Measurements from ENCODE around the gene DENND6B. TPM values are rescaled to one million over a fixed set of nuclear protein-coding genes. Genes with fewer than 3 reads are reported as not detected.
A peak's percentile ranks its signal among the peaks of the same experiment; 100 is the strongest.
"Not testable (repeated sequence)": the region's sequence is repeated elsewhere in the genome, so short reads cannot be mapped to it uniquely, and the experiment has no call there.

Gene DENND6B
- polyA plus RNA-seq, 3 donors from 2014 or later: 0.23 to 0.34 TPM; not detected in 1

DNA sequence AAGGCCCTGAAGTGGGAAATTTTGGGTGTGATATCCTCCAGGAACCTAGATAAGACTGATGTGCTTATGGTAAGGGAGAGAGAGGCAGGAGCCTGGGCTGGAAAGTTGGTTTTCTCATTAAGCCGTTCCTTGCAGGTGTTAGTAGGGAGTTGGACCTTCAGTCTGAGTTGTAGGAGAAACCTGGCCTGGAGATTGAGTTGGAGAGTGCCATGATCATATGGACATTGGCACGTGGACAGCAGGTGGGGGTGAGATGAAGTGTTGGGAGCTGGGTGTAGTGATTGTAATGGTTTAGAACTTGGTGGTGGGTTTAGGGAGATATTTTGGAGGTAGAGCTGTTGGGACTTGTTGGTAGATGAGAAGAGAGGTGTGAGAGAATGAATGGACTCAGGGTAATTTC, 21.2 kb upstream of the DENND6B start:
- Mint-ChIP-seq H3K36me3 (peaks cover 0 to 1% (median 0%) of the 10 kb centered on the region in 3 donors), H3K9me3 (no peaks in the 10 kb centered on the region), H3K27me3 (ENCODE audit: low read depth in 3 of 3) (no peaks in the 10 kb centered on the region), H3K4me1 (peaks cover under 1 to 1% of the 10 kb centered on the region in 2 donors), H3K27ac (no peak overlapping the region), H3K4me3 (no peak overlapping the region)
- DNase-seq: no peak

DNA sequence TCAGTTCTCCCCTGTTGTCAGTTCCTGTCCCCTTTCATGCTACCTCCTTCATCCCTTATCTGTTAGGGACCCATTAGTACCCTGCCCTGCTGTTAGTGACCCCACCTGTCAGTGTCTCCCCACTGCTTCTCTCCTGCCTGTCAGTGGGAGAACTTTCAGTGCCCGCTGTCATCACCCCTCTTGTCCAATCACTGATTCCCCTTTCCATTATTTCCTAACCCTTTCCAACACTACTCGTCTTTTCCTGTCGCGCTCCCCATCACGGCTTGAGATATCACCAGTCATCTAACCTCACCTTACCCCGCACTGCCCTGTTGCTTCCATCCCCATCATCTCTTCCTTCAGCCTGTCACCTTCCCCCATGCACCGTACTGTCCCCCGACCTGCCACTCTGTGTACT, 20.3 kb upstream of the DENND6B start:
- no peaks in the 10 kb centered on the region for H3K36me3 Mint-ChIP-seq
- peaks cover 5% of the 10 kb centered on the region in 2 donors for H3K4me1 Mint-ChIP-seq
- no peak overlapping the region for H3K4me3 Mint-ChIP-seq
- no peak overlapping the region for H3K27ac Mint-ChIP-seq
- peaks cover 0 to 4% (median 4%) of the 10 kb centered on the region in 3 donors for H3K27me3 Mint-ChIP-seq (ENCODE audit: low read depth in 3 of 3)
- no peak for DNase-seq
- H3K9me3 Mint-ChIP-seq: no peaks in the 10 kb centered on the region

DNA sequence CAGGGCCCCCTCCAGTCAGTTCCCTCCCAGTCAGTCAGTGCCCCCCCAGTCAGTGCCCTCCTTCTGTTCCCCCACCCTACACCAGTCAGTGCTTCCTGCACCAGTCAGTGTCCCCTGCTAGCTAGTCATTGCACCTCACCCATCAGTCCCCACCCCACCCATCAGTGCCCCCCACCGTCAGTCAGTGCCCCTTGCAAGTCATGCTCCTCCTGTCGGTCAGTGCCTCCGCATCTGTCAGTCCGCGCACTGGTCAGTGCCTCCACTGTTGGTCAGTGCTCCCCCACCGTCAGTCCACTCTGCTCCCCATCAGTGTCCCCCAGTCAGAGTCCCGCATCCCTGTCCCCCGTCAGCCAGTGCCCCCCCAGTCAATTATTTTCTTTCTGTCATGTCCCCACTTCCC, 19.7 kb upstream of the DENND6B start:
- Mint-ChIP-seq H3K36me3 (no peaks in the 10 kb centered on the region), H3K27me3 (ENCODE audit: low read depth in 3 of 3) (peaks cover 0 to 7% (median 6%) of the 10 kb centered on the region in 3 donors), H3K27ac (peak overlapping the region in 1 of 6 donors; percentile 21), H3K4me3 (peak overlapping the region in 2 of 5 donors; percentile 21 to 32), H3K9me3 (no peaks in the 10 kb centered on the region), H3K4me1 (peaks cover 8 to 11% of the 10 kb centered on the region in 2 donors)
- DNase-seq: no peak

DNA sequence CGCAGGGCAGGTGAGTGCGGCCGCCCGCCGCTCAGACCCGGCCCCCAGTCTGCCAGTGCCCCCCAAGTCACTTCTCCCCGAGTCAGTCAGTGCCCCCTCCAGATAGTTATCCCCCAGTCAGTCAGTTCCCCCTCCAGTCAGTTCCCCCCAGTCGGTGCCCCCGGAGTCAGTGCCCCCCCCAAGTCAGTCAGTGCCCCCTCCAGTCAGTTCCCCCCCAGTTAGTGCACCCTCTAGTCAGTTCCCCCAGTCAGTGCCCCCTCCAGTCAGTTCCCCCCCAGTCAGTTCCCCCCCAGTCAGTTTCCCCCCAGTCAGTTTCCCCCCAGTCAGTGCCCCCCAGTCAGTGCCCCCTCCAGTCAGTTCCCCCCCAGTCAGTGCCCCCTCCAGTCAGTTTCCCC, 16.7 kb upstream of the DENND6B start:
- Mint-ChIP-seq H3K4me1 (peaks cover 11 to 15% of the 10 kb centered on the region in 2 donors), H3K4me3 (peak overlapping the region in 4 of 5 donors; percentile 25 to 80 (median 56)), H3K27me3 (ENCODE audit: low read depth in 3 of 3) (peaks cover 0 to 7% (median 6%) of the 10 kb centered on the region in 3 donors), H3K36me3 (no peaks in the 10 kb centered on the region), H3K27ac (peak overlapping the region in 3 of 6 donors; percentile 45 to 85 (median 60)), H3K9me3 (no peaks in the 10 kb centered on the region)
- no peak for DNase-seq

DNA sequence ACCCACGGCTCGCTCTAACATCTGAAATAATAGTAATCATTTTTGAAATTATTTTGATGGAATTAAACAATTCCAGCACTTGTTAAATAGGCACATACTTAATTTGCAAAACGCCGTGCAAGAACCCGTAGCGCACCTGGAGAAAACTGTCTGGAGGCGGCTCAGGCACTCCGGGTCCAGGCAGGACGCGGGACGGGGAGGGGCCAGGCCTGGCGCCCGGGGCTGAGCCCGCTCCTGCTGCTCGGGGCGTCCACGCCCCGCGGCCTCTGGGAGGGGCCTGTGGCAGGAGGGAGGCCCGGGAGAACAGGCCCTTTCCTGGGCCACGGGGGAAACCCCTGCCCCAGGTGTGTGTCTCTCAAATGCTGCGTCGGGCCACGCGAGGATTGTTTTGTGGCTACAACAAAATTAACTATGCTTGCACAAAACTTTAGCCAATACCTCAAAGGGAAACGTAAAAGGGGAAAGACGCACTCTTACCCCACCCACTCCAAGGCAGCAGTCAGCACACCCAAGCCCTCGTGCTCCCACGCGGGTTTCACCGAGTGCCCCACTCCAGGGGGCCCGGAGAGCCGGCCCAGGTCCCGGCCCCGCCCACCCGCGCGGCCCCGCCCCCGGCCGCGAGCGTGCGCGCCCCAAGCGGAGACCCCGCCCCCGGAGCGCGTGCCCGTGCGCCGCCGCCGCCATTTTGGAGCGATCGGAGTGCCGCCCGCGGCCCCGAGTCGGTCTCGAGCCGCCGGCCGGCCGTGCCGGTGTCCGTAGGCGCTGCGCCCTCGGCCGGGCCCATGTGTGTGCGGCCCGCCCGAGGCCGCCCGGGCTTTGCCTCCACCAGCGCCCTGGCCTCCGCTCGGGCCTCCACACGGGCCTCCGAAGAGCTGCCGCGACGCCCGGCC, 16.1 kb upstream of the DENND6B start, which contains the start of gene PPP6R2:
TSS of gene PPP6R2 (plus strand) at position 677 of the 890 bp plus-strand sequence. CDS start 50,582 bp downstream, outside the sequence.
- Mint-ChIP-seq H3K9me3 (no peaks in the 10 kb centered on the region), H3K27ac (peak within 1 kb of the TSS; percentile 85 to 95 (median 90)), H3K27me3 (ENCODE audit: low read depth in 3 of 3) (peaks cover 0 to 7% (median 6%) of the 10 kb centered on the region in 3 donors), H3K4me1 (peaks cover 11 to 15% of the 10 kb centered on the region in 2 donors), H3K36me3 (no peaks in the 10 kb centered on the region), H3K4me3 (peak within 1 kb of the TSS; percentile 86 to 94 (median 89))
- peak; percentile 85 to 88 (median 87) for DNase-seq

DNA sequence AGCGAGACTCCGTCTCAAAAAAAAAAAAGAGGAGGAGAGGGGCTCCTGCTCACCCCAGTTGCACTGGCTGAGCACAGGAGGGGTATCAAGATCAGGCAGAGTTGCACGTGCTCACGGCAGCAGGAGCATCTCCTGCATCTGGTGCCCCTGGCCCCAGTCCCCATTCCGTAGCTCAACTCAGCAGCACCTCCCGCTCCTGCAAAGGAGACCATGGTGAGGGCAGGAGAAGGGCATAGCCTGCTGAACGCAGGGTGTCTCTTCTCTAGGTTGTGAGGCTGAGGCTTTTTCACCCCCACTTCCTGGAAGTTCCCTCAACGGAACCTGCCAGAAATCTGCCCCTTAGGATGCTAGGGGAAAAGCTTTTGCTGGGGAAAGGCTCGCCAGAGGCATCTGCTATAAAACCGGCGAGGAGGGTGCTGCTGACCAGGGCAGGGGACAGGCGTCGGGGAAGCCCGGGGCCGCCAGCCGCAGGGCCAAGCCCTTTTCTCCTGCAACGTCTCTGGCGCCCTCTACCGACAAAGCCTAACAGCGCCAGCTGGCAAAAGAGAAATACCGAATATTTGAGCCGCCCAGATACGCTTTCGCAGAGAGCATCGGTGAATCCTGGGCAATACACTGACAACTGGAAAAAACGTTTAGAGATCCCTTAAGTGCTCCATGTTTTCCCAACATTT, 15.3 kb upstream of the DENND6B start:
- Mint-ChIP-seq H3K36me3 (no peaks in the 10 kb centered on the region), H3K4me3 (peak overlapping the region; percentile 86 to 94 (median 89)), H3K9me3 (no peaks in the 10 kb centered on the region), H3K27ac (peak overlapping the region; percentile 85 to 95 (median 90)), H3K4me1 (peaks cover 11 to 15% of the 10 kb centered on the region in 2 donors), H3K27me3 (ENCODE audit: low read depth in 3 of 3) (peaks cover 0 to 7% (median 6%) of the 10 kb centered on the region in 3 donors)
- peak; percentile 84 to 87 (median 86) for DNase-seq

DNA sequence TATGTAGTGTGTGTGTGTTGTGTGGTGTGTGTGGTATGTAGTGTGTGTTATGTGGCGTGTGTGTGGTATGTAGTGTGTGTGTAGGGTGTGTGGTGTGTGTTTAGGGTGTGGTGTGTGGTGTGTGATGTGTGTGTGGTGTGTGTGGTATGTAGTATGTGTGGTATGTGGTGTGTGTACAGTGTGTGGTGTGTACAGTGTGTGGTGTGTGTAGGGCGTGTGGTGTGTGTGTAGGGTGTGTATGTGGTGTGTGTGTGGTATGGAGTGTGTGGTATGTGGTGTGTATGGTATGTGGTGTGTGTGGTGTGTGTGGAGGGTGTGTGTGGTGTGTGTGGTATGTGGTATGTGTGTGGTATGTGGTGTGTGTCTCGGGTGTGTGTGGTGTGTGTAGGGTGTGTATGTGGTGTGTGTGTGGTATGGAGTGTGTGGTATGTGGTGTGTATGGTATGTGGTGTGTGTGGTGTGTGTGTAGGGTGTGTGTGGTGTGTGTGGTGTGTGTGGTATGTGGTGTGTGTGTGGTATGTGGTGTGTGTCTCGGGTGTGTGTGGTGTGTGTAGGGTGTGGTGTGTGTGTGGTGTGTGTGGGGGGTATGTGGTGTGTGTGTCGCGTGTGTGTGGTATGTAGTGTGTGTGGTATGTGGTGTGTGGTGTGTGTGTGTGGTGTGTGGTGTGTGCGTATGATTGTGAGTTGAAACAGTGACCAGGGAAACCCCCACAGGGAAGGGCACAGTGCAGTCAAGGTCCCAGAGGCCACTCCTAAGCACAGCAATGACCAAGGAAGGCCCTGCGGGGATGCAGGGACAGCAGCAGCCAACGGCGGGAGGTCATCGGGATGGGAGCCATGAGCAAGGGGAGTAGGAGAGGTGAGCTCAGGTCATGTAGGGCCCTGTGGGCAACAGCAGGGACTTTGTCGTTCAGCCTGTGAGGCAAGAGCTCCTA, 13.4 kb upstream of the DENND6B start:
- H3K36me3 Mint-ChIP-seq: no peaks in the 10 kb centered on the region
- H3K27me3 Mint-ChIP-seq (ENCODE audit: low read depth in 3 of 3): peaks cover 0 to 7% (median 6%) of the 10 kb centered on the region in 3 donors
- H3K4me1 Mint-ChIP-seq: peaks cover 11 to 15% of the 10 kb centered on the region in 2 donors
- DNase-seq: peak; percentile 37 to 51 (median 40)
- no peak overlapping the region for H3K4me3 Mint-ChIP-seq
- no peaks in the 10 kb centered on the region for H3K9me3 Mint-ChIP-seq
- no peak overlapping the region for H3K27ac Mint-ChIP-seq

DNA sequence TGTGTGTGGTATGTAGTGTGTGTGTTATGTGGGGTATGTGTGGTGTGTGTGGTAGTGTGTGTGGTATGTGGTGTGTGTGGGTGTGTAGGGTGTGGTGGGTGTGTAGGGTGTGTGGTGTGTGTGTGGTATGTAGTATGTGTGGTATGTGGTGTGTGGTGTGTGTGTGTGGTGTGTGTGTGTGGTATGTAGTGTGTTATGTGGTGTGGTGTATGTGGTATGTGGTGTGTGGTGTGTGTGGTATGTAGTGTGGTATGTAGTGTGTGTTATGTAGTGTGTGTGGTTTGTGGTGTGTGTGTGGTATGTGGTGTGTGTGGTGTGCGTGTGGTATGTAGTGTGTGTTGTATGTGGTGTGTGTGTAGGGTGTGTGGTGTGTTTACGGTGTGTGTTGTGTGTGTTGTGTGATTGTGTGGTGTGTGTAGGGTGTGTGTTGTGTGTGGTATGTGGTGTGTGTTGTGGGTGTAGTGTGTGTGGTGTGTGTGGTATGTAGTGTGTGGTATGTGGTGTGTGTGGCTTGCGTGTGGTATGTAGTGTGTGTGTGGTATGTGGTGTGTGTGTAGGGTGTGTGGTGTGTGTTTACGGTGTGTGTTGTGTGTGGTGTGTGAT, 12.1 kb upstream of the DENND6B start:
- Mint-ChIP-seq H3K27ac (no peak overlapping the region), H3K9me3 (no peaks in the 10 kb centered on the region), H3K4me1 (peaks cover 11 to 15% of the 10 kb centered on the region in 2 donors), H3K4me3 (no peak overlapping the region), H3K27me3 (ENCODE audit: low read depth in 3 of 3) (peaks cover 0 to 7% (median 6%) of the 10 kb centered on the region in 3 donors), H3K36me3 (no peaks in the 10 kb centered on the region)
- DNase-seq: no peak

DNA sequence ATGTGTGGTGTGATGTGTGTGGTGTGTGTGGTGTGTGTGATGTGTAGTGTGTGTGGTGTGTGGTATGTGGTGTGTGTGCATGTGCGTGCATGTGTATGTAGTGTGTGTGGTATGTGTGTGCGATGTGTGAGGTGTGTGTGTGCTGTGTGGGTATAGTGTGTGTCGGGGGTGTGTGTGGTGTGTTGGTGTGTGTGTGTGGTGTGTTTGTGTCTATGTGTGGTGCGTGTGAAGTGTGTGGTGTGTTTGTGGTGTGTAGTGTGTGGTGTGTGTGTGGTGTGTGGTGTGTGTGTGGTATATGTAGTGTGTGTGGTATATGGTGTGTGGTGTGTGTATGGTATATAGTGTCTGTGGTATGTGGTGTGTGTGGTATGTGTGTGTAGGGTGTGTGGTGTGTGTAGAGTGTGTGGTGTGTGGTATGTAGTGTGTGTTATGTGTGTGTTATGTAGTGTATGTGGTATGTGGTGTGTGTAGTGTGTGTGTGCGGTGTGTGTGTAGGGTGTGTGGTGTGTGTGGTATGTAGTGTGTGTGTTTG, 11.3 kb upstream of the DENND6B start:
- Mint-ChIP-seq H3K36me3 (no peaks in the 10 kb centered on the region), H3K27me3 (ENCODE audit: low read depth in 3 of 3) (peaks cover 0 to 7% (median 6%) of the 10 kb centered on the region in 3 donors), H3K27ac (no peak overlapping the region), H3K4me1 (peaks cover 11 to 15% of the 10 kb centered on the region in 2 donors), H3K4me3 (no peak overlapping the region), H3K9me3 (no peaks in the 10 kb centered on the region)
- DNase-seq: no peak

DNA sequence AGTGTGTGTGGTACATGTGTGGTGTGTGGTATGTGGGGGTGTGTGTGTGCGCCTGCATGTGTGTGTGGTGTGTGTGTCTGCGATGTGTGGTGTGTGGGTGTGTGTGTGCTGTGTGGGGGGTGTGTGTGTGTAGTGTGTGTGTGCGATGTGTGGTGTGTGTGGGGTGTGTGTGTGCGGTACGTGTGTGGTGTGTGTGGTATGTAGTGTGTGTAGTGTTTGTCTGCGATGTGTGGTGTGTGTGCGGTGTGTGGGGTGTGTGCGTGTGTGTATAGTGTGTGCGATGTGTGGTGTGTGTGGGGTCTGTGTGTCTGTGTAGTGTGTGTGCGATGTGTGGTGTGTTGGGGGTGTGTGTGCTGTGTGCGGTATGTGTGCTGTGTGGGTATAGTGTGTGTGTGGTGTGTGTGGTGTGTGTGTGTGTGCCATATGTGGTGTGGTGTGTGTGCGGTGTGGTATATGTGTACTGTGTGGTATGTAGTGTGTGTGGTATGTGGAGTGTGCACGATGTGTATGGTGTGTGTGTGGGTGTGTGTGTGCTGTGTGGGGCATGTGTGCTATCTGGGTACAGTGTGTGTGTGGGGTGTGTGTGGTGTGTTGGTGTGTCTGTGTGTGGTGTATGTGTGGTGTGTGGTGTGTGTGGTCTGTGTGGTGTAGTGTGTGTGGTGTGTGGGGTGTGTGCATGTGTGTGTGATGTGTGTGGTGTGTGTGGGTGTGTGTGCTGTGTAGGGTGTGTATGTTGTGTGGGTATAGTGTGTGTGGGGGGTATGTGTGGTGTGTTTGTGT, 10.6 kb upstream of the DENND6B start:
- Mint-ChIP-seq H3K27me3 (ENCODE audit: low read depth in 3 of 3) (peaks cover 0 to 6% (median 4%) of the 10 kb centered on the region in 3 donors), H3K9me3 (no peaks in the 10 kb centered on the region), H3K4me1 (peaks cover 9 to 13% of the 10 kb centered on the region in 2 donors), H3K27ac (no peak overlapping the region), H3K4me3 (no peak overlapping the region), H3K36me3 (no peaks in the 10 kb centered on the region)
- no peak for DNase-seq

DNA sequence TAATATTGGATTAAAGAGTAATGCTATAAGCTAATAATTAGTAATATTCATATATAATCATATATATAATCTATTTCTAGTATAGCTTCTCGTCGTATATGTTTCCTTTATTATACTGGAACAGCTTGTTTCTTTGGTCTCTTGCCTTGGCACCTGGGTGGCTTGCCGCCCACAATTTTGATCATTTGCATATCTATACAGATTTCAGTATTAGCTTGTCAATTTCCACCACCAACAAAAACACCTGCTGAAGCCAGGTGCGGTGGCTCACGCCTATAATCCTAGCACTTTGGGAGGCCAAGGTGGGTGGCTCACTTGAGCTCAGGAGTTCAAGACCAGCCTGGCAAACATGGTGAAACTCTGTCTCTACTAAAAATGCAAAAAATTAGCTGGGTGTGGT, 7.6 kb upstream of the DENND6B start:
- not testable (repeated sequence) for H3K27ac Mint-ChIP-seq, DNase-seq, H3K36me3 Mint-ChIP-seq

DNA sequence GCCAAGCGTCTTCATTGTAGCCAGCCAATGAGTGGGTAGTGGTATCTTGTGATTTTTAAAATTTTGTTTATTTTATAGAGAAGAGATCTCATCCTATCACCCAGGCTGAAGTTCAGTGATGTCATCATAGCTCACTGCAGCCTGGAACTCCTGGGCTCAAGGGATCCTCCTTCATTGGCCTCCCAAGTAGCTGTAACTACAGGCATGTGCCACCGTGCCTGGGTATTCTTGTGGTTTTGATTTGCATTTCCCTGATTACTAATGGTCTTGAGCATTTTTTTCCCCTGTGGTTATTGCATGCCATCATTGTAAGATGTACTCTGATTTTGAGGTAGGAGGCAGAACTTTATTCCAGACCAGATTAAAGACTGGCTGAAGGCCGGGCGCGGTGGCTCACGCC, 2.4 kb upstream of the DENND6B start:
- Mint-ChIP-seq H3K9me3 (no peaks in the 10 kb centered on the region), H3K27me3 (ENCODE audit: low read depth in 3 of 3) (peaks cover 3 to 10% (median 3%) of the 10 kb centered on the region in 3 donors), H3K4me1 (peaks cover 8 to 10% of the 10 kb centered on the region in 2 donors), H3K36me3 (no peaks in the 10 kb centered on the region), H3K27ac (peak overlapping the region in 1 of 6 donors; percentile 32), H3K4me3 (peak overlapping the region in 2 of 5 donors; percentile 27 to 41)
- DNase-seq: no peak

More for the DNA sequence above, 7.6 kb upstream of the DENND6B start:
- not testable (repeated sequence) for H3K4me1 Mint-ChIP-seq; H3K4me3 Mint-ChIP-seq; H3K27me3 Mint-ChIP-seq (ENCODE audit: low read depth in 3 of 3); H3K9me3 Mint-ChIP-seq
